KG1 (cell line): ENCODE data around the gene PAX8.

Experiments used
- DNase-seq: peaks from one replicate; lab custom pipeline; 2025; lab: John Stamatoyannopoulos, UW

The PAX8 gene

DNA sequence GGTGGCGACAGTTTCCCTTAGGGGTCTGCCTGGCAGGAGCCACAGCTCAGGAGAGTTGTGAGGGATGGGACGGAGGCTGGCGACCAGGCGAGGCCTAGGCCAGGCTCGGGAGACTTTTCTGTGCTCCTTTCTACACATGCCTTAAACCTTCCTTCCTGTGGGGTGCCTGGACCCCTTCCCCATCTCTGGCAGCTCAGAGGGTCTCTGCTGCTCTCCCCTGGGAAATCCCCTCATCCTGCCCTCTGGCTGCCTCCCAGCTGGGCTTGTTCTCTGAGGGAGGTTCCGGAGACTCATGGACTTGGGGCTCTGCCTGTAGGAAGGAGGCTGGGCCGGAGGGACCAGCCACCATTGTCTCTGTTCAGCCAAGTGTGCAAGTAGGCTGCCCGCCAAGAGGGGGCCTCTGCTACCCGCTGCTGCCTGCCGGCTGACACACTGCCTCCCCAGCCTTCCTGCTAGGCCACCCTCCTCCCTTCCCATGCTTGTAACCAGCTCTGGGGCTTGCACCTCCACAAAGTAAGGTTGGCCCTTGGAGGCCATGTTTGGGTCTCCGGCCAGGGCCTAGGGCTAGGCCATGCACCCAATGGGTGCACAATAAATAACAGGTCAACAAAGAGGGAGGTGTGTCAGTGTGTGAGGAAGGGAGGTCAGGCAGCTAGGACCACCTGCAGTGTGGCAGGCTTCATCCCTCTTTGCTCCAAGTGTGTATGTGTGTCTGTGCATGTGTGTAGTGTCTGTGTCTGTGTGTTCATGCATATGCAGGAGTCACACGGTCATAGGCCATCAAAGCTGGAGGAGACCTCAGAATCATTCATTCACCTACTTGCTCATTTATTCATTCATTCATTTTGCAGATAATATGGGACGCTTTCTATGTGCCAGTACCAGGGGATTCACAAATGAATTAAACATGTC is 76.2 kb downstream of the PAX8 start:
- DNase-seq = no peak

DNA sequence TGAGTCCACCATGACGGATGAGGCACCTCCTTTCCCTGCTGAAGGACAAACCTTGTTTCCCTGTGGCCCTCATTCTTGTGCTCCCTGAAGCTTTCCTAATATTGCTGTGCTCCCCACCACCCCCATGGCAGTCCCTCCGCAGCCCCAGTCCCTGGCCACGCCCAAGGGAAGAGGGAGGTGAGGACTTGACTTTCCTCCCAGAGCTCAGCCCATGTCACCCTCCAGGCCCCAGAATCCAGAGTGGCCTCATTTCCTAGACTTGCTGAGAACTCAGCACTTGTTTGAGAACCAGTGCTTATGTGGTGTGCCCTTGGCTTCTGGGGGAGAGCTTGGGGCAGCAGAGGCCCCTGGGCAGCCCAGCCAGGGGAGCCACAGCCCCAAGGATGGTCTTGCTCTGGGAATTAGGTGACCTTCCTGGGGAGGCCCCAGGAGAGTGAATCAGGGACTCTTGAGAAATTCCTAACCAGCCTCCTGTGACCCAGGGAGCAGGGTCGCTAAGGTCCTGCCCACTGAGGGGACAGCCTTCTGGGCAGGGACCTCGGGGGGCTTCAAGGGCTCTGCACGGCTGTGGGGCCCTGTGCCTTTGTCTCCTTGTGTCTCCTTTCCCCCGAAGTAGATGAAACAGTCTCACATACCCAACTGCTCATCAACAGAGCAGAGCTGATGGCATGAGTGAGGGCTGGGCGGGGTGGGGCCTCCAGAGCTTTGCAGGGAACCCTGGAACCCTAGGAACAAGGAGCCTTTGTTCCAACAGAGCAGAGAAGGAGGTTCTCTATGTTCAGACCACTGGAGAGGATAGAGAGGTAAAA is 77.0 kb downstream of the PAX8 start:
- no peak for DNase-seq

DNA sequence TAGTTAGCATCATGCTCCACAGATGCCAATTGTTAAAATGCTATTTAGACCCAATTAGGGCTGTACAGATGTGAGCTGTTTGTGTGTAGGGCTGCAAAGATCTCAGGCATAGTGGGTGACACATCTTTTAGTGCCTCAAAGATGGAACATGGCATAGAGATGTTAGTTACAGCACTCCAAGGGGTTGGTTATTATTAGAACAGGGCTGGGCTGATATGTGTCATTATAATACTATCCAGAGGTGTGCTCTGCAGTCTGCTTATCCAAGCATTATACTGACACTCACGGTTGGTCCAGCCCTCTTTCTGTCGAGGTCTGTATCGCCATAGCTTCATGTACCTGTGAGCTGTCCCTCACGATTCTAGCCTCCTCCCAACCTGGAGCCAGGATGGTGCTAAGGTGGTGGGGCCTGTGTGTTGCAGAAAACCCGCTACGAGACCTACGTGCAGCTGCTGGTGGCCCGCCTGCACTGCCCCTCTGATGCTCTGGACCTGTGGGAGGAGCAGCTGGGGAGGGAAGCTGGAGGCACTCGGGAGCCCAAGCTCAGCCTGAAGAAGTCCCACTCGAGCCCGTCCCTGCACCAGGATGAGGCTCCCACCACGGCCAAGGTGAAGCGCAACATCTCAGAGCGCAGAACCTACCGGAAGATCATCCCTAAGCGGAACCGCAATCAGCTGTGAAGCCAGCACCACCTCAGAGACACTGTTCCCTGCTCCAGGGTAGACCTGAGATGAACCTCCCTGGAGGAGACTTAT is 77.8 kb downstream of the PAX8 start:
- no peak for DNase-seq

DNA sequence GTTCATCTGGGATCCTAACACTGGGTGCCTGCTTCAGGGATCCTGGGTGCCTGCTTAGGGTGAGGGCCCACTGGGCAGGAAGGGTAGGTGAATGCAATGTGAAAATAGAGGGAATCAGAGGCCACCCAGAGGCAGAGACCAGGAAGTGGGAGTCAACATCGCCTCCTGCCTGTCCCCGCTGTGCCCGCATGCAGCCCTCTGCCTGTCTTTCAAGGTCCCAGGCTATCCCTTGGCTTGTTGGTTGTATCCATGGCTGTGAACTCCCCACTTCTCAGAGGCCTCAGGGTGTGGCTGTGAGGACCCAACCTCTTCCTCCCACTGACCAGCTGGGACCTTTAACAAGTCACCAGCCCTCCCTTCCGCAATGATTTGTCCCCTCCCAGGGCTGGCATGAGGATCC is 78.5 kb downstream of the PAX8 start:
- no peak for DNase-seq

DNA sequence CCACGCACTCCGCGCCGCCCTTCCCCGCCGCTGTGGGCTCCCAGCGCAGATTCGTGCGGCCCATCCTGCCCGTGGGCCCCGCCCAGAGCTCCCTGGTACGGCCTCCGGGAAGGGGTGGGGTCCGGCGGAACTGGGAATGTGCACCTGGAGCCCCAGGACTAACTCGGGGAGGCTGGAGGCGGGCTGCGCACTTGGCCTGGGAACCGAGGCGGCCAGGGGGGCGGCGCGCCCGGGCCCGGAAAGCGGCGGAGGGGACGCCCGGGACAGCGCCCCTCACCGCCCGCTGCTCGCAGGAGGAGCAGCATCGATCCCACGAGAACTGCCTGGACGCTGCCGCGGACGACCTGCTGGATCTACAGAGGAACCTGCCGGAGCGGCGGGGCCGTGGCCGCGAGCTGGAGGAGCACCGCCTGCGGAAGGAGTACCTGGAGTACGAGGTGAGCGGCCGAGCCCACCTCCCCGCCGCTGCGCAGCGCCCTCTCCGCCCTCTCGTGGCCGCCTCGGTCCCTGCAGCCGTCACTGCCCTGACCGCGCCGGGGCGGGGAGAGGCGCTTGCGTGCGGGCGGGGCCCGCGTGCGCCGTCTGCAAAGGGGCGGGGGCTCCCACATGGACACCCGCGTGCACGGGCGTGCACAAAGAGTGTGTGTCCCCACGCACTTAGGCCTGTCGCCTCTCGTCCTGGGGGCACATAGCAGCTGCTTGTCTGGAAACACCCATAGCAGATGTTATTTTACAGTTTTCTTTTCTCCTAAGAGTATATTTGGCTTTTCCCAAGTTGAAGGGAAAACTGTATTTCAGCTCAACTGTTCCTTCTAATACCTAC is 79.7 kb downstream of the PAX8 start:
- DNase-seq = no peak

DNA sequence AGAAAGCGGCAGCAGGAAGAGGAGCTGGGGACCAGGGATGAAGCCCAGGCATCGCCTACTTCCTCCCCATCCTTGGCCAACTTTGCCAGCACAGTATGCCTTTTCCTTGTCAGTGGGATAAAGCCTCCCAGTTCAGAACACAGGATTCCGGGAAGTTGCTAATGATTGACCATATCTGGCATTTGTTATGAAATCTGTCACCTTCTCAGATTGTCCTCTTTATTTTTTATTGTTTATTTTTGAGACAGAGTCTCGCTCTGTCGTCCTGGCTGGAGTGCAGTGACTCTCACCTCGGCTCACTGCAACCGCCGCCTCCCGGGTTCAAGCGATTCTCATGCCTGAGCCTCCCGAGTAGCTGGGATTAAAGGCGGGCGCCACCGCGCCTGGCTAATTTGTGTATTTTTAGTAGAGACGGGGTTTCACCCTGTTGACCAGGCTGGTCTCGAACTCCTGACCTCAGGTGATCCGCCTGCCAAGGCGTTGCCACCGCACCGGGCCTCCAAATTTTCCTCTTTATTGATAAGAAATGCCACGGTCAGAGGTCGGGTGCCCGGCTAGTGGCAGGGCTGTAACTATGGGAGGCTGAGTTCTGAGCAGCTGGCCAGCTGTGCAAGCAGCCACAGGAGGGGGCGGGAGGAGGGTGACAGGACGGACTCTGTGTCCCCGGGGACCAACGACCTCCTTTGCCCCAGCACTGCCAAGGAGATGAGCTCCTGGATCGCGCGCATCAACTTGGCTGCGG is 80.5 kb downstream of the PAX8 start:
- DNase-seq = no peak

DNA sequence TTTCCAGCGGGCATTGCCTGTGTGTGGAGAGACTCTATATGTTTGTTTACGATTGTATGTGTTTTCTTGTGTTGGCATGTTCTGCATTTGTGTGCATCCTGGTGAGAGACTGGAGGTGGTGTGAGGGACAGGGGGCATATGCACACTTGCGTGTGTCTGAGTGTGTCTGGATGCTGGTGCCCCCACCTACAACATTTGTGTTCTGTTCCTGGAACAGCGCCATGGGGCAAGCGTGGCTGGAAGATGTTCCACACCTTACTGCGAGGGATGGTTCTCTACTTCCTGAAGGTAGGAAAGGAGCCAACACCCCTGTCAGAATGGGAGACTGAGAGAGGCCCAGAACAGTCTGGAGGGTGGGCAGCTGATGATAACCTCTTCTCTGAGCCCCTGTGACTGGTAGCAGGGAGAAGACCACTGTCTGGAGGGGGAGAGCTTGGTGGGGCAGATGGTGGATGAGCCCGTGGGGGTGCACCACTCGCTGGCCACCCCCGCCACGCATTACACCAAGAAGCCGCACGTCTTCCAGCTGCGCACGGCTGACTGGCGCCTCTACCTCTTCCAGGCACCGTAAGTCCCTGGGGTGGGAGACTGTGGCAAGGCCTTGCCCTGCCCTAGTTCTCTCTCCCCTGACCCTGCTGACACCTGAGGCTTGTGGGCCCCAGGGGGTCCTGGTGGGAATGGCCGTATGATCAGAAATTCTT is 81.2 kb downstream of the PAX8 start:
- DNase-seq = no peak

DNA sequence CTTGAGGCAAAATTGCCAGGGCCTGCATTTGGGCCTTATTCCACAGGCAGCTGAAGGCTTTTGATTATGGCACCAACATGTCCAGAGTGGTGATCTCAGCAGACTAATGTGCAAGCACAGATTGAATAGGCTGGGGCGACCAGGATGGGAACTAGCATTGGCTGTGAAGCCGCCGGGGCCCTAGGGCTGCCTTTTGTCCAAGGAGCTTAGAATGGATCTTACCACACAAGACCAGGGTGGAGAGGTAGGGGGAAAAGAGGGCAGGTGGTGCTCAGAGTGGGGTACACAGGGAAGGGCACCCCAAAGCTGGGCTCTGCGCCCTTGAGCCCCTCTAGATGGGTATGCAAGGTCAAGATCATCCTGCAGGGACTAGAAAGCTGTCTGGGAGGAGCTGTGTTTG is 81.9 kb downstream of the PAX8 start:
- no peak for DNase-seq

DNA sequence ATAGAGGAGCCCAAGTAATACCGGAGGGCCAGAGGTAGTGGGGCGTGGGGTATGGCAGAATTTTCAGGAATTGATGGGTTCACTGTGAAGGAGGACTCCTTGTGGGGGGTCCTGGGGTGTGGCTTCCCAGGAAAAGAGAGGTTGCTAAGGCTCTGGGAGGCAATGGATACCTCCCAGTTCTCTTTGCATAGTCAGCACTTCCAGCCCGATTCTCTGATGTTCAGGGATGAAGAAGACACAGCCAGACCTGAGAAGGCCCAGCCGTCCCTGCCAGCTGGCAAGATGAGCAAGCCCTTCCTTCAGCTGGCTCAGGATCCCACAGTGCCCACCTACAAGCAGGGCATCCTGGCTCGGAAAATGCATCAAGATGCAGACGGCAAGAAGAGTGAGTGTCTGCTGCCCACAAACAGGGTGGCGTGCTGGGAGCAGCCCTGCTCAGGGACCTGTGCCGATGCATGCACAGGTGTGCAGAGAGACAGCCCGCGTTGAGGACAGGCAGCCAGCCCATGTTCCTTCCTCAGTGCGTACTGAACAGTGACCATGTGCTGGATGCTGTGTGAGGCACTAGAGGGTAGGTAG is 82.7 kb downstream of the PAX8 start:
- DNase-seq = no peak

DNA sequence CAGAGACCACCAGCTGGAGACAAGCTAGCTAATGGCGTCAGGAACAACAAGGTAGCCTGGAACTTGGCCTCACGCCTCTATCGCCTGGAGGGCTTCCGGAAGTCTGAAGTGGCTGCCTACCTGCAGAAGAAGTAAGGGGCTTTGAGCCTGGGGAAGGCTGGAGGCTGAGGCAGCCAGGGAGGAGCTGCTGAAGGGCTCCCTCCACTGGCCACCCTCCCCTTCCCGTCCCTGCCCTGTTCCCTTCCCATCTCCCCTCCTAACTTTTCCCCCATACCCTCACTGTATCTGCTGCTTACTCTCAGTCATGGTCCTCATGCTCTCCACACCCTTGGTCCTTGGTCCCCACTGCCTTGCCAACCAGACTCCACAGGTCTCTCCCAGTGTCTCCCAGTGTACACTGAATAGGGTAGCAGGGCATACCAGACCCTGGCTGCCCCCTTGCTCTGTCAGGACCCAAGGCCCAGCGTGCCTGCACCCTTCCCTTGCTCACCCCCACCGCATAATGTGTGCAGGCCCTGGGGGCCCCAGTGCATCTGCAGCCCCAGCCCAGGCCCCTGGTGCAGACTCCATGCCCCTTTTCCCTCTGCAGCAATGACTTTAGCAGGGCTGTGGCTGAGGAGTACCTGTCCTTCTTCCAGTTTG is 86.1 kb downstream of the PAX8 start:
- no peak for DNase-seq

DNA sequence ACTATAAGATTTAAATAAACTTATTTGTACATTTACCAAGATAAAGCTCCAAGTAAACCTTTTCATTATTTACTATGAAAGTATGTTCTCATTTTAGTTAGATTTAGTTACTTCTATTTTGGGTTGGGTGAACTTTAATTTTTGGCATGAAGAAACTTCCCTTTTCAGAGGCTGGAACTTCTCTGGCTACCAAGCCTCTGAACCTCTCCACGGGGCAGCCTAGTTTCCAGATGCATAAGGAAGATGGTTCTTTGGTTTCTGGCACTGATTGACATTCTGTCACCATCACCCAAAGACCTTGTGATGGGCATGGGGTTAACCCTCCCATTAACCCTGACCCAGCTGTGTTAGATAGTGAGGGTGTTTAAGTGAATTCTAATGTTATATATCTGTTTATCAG is 87.8 kb downstream of the PAX8 start:
- DNase-seq = no peak

DNA sequence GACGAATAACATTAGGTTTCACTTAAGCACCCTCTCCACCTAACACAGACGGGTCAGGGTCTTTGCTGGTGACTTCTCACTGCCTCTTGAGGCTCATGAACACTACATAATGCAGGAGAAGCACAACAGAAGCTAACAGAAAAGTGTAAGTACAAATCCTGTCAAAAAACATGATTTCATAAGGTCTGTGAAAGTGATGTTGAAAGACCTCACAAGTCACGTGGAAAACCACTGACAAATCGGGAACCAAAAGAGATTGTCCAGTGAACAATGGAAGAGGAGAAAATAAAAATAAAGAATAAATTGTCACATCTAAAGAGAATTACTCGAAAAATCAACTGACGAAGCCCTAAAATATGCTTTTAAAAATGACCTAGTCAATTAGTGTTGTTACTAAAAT is 91.0 kb downstream of the PAX8 start:
- no peak for DNase-seq

DNA sequence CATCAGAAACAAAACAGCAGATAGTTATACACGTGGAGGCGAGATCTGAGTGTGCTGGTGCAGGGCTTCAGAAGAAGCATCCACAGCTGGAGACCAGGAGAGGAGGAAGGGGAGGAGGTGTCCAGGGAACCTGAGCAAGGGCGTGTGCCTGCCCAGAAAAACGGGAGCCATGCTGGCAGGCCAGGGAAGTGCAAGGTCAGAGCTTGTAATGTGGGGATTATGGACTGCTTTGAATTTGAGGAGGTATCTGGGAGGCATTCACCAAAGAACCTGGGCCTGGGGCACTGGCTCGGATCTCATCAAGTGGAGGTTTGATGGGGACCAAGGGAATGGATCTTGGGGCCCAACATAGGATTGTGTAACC is 92.3 kb downstream of the PAX8 start:
- no peak for DNase-seq

DNA sequence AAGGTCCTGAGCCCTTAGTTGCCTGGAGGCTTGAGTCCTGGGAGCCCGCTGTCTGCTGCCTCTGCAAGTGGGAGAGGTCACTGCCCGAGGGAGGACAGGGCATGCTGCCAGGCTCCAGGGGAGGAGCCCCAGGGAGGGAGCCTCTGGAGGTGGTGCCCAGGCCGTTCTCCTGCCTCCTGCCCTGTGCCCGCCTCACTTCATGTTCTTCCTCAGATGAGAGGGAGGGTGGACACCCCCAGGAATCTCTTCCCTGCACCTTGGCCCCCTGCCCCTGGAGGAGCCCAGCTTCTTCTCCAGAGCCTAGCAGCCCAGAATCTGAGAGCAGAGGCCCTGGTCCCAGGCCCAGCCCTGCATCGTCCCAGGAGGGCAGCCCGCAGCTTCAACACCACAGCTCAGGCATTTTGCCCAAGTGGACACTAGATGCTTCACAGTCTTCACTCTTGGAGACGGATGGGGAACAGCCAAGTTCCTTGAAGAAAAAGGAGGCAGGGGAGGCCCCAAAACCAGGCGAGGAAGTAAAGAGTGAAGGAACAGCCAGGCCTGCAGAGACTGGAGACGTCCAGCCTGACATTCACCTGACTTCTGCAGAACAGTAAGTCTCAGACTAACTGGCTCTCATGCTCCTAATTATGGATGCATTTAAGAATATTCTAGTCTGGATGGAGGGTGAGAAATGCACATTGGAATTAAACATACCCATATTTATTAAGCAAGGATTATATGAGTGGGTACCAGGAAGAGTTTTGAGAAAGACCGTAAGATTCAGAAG is 92.9 kb downstream of the PAX8 start:
- no peak for DNase-seq

DNA sequence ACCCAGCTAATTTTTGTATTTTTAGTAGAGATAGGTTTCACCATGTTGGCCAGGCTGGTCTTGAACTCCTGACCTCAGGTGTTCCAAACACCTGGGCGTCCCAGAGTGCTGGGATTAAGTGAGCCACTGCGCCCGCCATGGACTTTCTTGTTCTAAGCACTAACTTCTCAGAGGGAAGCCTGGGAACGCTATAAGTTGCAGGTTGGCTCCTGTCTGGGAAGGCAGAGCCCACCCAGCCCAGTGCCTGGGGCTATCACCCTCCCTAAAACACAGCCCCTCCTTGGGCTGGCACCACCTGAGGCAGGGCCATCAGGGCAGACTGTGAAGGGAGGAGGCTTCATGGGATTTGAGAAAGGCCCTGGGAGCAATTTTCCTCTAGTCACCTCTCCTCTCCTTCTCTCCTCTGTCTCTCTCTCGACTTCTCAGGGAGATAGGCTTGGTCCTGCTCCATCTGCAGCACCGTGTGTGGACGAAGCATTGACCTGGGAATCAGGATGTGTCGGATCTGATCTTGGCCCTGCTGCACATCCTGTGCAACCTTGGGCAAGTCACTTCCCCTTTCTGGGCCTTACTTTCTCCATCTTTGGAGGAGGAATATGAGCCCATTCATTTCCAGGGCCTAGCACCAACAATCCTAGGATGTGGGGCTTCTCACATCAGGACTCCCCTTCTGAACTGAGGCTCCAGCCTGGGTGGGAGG is 94.0 kb downstream of the PAX8 start:
- no peak for DNase-seq

DNA sequence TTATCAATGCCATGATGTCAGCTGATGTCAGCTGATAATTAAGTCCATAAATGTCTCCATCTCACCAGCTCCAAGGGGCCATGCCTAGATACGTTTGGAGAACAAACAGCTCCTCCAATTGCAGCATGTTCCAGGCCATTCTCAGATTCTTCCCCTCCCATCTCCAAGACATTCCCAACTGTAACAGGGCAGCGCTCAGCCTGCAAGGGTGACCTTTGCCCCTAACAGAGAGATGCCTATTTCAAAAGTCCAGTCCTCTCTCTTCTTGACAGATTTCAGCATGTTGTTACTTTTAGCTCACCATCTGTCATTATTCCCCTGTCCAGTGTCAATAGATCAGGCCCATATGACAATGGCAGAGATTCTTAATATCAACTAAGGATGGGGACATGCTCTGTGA is 95.0 kb downstream of the PAX8 start:
- no peak for DNase-seq

DNA sequence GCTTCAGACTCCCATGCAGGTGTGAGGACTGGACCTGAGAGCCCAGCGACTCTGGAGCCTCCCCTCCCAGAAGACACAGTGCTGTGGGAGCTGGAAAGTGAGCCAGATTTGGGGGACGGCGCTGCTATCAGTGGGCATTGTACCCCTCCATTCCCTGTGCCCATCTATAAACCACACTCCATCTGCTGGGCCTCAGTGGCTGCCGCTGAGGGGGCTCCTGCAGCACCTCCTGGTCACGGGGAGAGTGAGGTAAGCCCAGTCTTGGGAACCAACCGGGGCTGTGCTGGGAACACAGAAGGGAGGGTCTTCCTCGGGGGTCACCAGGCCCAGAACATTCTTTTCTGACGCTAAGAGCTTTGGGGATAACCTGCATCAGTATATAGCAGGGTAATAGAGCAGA is 95.5 kb downstream of the PAX8 start:
- DNase-seq = no peak
